ENCODE results near the gene EFHC2.
A peak's percentile ranks its signal among the peaks of the same experiment; 100 is the strongest.

Gene EFHC2

GRCh38 chrX:44343412-44344141, at the start of gene EFHC2:
EFHC2 (minus strand) TSS chrX:44343672; CDS start chrX:44343588, 84 bp downstream.
- peak; percentile 44 for DNase-seq (ENCODE audit: low spot score)

DNA sequence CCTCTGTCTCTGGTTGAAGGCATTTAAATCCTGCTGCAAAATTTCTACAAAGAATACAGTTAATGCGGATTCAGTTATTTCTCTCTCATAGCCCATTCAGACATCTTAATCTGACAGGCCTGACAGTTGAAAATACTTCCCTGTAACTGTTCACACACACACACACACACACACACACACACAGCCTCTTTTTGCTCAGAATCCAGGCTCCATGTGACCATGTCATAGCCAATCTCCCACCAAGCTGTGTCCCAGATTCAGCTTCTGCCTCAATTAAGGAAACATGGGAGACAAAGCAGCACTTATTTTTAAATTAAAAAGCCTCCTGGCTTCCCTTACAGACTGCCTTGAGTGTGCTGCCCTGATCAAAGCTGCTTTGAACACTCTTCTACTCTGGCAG, 49.3 kb upstream of the EFHC2 start:
- DNase-seq (ENCODE audit: low spot score) = no peak

DNA sequence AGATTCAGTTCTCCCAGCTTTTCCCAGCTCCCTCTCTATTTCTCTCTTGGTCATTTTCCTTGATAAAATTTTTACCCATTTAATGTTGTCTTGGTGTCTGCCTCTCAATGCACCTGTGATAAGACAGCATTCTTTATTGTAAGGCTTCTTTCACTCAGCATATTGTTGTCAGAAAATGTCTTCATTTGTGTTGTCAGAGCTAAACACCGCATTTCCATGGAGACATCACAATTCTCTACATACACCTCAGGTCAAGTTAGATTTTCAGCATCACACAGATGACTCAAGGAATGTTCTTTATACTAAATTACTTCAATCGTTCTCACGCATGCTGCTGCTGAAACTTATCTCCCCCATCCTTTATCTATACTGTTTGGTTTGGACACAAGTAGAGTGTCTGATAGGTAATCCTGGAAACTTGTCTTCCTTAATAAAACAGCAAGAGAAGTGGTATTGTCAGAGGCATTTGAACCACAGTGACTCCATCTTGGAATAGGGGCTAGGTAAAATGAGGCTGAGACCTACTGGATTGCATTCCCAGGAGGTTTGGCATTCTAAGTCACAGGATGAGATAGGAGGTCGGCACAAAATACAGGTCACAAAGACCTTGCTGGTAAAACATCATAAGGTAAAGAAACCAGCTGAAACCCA, 41.3 kb upstream of the EFHC2 start:
- no peak for DNase-seq (ENCODE audit: low spot score)

DNA sequence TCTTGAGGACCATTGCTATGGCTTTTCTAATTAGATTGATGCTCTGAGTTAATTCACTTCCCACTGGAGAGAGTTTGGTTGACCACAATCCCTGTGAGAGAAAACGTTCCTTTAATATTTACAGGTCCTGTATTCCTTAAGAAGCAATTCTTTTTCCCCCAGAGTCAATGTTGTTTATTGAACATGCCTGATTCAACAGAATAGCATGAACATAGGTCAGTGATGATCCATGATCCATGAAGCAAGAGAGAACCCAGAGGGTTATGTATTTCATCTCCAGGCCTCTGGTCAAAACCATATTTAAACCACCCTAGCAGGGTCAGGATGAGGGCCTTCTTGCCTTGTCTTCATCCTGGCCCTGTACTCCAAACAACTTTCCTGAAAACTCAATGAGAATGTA, 39.4 kb upstream of the EFHC2 start:
- DNase-seq (ENCODE audit: low spot score) = no peak

DNA sequence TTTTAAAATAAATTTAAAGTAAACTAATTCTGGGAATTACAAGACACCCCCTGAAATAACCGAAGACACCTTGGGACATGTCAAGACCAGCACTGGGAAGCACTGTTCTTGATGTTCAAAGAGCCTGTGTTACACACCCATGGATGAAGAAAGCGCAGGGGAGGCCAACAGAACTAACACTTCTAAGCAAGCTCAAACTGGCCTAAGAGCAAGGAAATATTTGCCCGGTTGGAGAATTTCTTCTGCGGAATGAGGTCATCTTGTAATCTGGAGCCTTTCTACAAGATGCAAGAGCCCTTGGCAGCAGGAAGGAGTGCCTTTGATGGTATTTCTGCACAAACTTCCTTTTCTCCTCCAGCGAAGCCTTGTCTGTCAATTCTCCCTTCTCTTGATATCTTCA, 9.3 kb upstream of the EFHC2 start:
- DNase-seq (ENCODE audit: low spot score) = no peak

DNA sequence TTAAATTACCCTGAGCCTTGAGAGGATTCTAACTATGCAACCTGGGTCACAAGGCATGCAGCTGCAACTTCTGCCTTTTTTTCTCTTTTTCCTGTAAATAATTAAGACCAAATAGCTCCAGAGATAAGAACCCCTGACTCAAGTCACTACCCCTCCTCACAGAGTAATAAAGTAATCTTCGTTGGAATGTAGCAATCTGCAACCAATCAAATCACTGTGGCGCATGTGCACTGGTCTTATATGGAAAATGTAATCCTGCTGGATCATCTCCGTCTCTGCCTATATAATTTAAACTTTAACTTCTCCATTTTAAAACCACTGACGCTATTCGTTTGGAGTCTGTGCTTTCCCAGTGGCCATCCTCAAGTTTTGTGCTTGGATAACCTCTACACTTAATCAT, 6.1 kb upstream of the EFHC2 start:
- no peak for DNase-seq (ENCODE audit: low spot score)

GRCh38 chrX:44344687-44345086, 1.2 kb upstream of the EFHC2 start:
- peak; percentile 25 for DNase-seq (ENCODE audit: low spot score)

DNA sequence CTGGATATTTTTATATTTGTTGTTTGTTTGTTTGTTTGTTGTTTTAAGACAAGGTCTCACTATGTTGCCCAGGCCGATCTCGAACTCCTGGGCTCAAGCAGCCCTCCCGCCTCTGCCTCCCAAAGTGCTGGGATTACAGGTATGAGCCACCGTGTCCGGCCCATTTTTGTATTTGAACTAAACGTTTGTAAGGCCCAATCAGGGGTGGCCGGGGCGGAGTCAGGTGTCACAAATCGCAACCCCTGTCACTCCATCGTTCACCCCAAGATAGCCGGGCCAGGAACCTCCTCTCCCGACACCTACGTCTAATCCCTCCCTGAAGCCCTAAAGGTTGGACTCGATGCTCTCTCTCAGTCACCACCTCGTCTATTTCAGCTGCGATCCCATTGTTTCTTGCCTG, 722 bp upstream of the EFHC2 start:
- peak; percentile 69 for DNase-seq (ENCODE audit: low spot score)

GRCh38 chrX:44342866-44343265, 606 bp downstream of the EFHC2 start:
- no peak for DNase-seq (ENCODE audit: low spot score)

DNA sequence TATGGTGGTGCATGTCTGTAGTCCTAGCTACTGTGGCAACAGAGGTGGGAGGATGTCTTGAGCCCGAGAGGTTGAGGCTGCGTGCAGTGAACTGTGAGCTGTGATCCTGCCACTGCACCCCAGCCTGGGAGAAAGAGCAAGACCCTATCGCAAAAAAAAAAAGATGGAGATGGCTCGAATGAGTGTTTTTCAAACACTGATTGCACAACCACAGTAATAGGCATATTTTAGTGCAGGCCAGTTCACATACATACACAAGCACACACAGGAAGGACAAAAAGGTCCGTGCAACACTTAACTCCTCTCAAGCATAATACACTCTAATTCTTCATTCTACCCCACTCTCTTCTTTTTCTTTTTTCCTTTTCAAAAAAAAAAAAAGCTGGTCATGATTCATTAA, 5.1 kb downstream of the EFHC2 start:
- DNase-seq (ENCODE audit: low spot score) = no peak

GRCh38 chrX:44332437-44332836, 11.0 kb downstream of the EFHC2 start:
- DNase-seq (ENCODE audit: low spot score) = no peak

DNA sequence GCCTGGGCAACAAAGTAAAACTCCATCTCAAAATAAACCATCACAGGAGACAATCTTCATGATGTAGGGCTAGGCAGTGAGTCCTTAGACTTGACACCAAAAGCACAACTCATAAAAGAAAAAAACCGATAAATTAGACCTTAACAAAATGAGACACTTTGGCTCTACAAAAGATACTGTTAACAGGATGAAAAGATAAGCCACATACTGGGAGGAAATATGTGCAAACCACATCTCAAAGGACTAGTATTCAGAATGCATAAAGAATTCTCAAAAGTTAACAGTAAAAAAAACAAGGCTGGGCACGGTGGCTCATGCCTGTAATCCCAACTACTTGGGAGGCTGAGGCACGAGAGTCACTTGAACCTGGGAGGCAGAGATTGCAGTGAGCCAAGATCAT, 13.2 kb downstream of the EFHC2 start:
- peak; percentile 15 for DNase-seq (ENCODE audit: low spot score)

DNA sequence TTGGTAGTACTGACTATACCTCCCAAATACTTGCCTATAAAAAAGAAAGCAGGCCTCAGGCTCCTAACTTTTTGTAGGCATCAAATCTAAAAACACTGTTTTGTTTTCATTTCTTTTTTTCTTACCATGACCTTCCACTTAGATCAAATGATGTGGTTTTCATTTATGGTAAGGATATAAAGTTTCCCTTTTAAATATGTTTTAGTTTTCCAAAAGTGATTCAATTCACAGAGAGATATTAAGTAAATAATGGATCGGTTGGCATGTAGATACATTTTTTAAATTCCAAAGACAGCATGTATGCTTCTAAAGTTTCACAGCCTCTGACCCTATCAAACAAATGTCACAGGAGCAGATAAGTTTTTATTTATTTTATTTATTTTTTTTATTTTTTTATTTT, 23.9 kb downstream of the EFHC2 start:
- DNase-seq (ENCODE audit: low spot score) = no peak

- DNase-seq (ENCODE audit: low spot score) = no peak
Observed at GRCh38 chrX:44317181-44317580, 26.3 kb downstream of the EFHC2 start.

DNA sequence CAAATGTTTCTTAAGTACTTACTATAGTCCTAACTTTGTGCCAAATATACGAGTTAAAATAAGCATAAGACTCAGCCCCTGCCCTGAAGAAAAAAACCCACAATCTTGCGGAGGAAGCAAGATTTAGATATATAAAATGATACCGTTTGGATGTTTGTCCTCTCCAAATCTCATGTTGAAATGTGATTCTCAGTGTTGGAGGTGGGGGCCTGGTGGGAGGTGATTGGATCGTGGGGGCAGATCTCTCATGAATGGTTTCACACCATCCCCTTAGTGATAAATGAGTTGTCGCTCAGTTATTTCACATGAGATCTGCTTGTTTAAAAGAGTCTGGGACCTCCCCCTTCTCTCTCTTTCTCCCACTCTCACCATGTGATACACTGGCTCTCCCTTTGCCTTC, 28.7 kb downstream of the EFHC2 start:
- DNase-seq (ENCODE audit: low spot score) = no peak

DNA sequence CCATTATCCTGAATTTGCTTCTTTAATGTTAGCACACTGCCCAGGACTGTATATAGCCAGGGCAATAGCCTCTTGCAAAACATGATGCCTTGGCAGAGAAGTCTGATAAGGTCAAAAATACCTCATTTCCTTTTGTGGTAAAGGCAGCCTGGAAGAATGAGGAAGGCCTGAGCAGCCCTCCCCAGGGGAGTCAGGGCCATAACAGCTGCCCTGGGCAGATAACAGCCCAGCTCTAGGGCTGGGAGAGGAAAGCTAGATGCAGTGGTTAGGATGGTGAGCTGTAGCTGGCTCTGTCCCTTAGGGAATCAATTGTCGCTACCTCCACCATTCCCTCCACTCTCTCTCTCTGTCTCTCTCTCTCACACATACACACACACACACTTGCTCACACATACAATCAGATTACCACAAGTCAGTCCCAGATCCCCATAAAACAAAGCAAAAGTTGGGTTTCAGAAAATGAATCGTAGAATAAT, 29.2 kb downstream of the EFHC2 start:
- DNase-seq (ENCODE audit: low spot score) = no peak

DNA sequence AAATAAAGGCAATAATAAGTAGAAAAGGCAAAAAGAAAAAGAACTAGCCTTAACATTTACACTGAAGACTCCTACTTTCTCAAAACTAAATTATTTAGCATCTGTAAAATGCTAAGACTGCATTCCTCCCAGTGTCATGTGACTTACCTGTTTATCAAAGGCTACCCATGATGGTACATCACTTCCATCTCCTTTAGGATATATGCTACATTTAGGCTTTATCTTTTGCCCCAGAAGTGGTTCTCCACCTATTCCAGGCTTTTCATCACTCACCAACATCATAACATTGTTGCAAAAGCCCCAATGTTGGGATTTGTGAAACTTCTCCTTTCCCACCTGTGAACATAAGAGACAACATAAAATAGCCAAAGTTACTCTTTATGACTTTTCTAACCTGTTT, 31.1 kb downstream of the EFHC2 start:
- DNase-seq (ENCODE audit: low spot score) = no peak

DNA sequence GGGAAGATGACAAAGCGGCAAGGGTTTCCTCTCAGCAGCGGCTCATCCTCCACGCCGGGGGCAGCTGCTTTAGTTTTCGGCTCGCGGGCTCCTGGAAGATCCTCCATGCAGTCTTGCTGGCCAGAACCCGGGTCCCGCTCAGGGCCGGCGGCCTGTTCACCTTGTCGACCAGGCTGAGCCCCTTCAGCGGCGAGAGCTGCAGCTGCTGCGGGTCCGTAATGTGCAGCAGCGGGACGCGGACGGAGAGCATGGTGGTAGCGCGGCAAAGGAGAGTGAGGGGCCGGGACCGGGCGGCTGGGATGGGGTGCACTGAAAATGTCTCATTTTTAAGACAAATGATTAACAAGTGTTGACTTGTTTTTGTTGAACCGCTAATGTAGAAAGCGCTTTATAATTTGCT, 33.2 kb downstream of the EFHC2 start:
- DNase-seq (ENCODE audit: low spot score) = no peak

DNA sequence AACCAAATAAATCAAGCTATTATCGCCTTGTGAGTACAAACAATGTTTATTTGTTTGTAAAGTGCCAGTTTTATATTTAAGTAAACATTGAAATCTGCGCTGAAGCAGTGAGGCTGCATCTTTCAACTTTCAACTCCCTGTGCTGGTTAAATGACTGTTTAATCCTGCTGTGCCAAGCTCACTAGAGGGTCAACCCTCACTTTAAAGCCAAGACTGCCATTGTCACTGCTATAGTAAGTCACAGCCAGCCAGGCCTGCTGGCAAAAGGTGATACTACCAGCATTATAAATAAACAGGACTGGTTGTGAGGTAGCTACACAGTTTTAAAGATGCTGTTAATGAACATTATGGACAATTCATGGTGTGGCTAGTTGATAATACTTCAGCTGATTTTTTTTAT, 34.6 kb downstream of the EFHC2 start:
- no peak for DNase-seq (ENCODE audit: low spot score)

DNA sequence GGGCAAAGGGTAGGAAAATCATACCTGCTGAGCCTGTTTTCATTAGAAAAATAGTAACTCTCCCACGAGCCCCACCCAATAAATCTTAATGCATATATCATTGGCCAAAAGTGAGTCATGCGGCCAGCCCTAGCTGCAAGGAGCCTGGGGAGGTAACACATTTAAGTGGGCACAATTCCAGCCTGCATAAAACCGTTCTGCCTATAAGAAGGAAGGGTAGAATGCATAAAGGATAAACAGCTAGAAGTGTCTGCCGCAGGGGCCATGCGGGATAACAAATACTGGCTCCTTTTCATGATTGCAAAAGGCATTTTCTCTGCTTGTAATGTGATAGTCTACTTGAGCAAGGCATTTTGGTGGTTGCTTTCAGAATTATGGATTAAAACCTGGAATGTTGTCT, 37.1 kb downstream of the EFHC2 start:
- no peak for DNase-seq (ENCODE audit: low spot score)

DNA sequence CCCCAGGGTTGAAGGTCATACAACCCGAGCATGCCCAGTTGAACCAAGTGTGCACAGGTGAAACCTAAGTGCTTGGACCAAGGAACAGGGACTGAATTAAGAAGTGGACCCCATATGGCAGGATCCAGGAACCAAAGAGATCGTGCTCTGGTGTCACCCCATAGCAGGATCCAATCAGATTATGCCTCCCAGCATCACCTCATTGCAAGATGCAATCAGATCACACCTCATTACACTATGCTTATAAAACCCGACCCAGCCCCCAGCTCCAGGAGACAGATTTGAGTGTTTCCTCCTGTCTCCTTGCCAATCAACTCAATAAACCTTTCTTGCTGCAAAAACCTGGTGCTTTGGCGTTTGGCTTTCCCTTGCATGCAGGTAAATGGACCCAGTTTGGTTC, 37.6 kb downstream of the EFHC2 start:
- no peak for DNase-seq (ENCODE audit: low spot score)

GRCh38 chrX:44303119-44303518, 40.4 kb downstream of the EFHC2 start:
- DNase-seq (ENCODE audit: low spot score) = no peak

- DNase-seq (ENCODE audit: low spot score) = no peak
Observed at GRCh38 chrX:44299177-44299576, 44.3 kb downstream of the EFHC2 start.

All from CD4-positive, alpha-beta T cell treated with Interleukin-6 at 100 ng/mL for 8 hours (primary cell).